Neural progenitor cell (in vitro differentiated cells): Measurements from ENCODE around the gene TLK1. TPM values are rescaled to one million over a fixed set of nuclear protein-coding genes. Genes with fewer than 3 reads are reported as not detected.

Experiments
- DNase-seq: peaks from one replicate; pipeline ENCODE4 v3.0.0-alpha.2; 2016; ENCODE audit warnings: low spot score
- H2AFZ ChIP-seq: fragments of 200-600 bp; sonication (generic); replicated peaks from 2 replicates; pipeline ENCODE4 v1.6.1; 2016; ENCODE audit warnings: antibody characterized with exemption
- H3F3A ChIP-seq: fragments of 200-600 bp; sonication (generic); 2 replicates; pipeline ENCODE4 v1.6.1; 2016; ENCODE audit warnings: antibody characterized with exemption, low read depth
- H3K27ac ChIP-seq: fragments of 200-600 bp; sonication (generic); 2 replicates; pipeline ENCODE4 v1.5.1; 2016; ENCODE audit warnings: mild to moderate bottlenecking
- H3K27me3 ChIP-seq: fragments of 200-600 bp; sonication (generic); 2 replicates; pipeline ENCODE4 v1.6.1; 2016; ENCODE audit warnings: mild to moderate bottlenecking, moderate library complexity
- H3K36me3 ChIP-seq: fragments of 200-600 bp; sonication (generic); 2 replicates; pipeline ENCODE4 v1.5.1; 2016
- H3K4me1 ChIP-seq: fragments of 200-600 bp; sonication (generic); 2 replicates; pipeline ENCODE4 v1.6.1; 2016; ENCODE audit warnings: mixed run types
- H3K4me2 ChIP-seq: fragments of 200-600 bp; sonication (generic); 2 replicates; pipeline ENCODE4 v1.6.1; 2016
- H3K4me3 ChIP-seq: fragments of 200-600 bp; sonication (generic); 2 replicates; pipeline ENCODE4 v1.5.1; 2016
- H3K79me2 ChIP-seq: fragments of 200-600 bp; sonication (generic); 2 replicates; pipeline ENCODE4 v1.6.1; 2016; ENCODE audit warnings: low read depth
- H3K9ac ChIP-seq: fragments of 200-600 bp; sonication (generic); 2 replicates; pipeline ENCODE4 v1.6.1; 2016
- H3K9me3 ChIP-seq: fragments of 200-600 bp; sonication (generic); 2 replicates; pipeline ENCODE4 v1.5.1; 2016; ENCODE audit warnings: low read depth
- H4K20me1 ChIP-seq: fragments of 200-600 bp; sonication (generic); 2 replicates; pipeline ENCODE4 v1.6.1; 2016; ENCODE audit warnings: low read depth
- H3K27ac Mint-ChIP-seq: 3 replicates; pipeline ENCODE4 v1.8.0; 2021; ENCODE audit warnings: mixed read lengths
- H3K27me3 Mint-ChIP-seq: 2 replicates; pipeline ENCODE4 v1.8.0; 2022; ENCODE audit warnings: low read depth, mild to moderate bottlenecking, inconsistent platforms, moderate library complexity, mixed read lengths; ENCODE audit not compliant: insufficient read depth
- H3K36me3 Mint-ChIP-seq: 3 replicates; pipeline ENCODE4 v1.8.0; 2021; ENCODE audit warnings: mixed read lengths
- H3K4me1 Mint-ChIP-seq: 3 replicates; pipeline ENCODE4 v1.8.0; 2021; ENCODE audit warnings: mixed read lengths
- H3K4me3 Mint-ChIP-seq: 3 replicates; pipeline ENCODE4 v1.8.0; 2021; ENCODE audit warnings: mild to moderate bottlenecking, moderate library complexity, mixed read lengths
- H3K9me3 Mint-ChIP-seq: 3 replicates; pipeline ENCODE4 v1.8.0; 2020; ENCODE audit warnings: mixed read lengths
- CTCF ChIP-seq: fragments of 200-600 bp; sonication (generic); IDR thresholded peaks from 2 replicates; pipeline ENCODE4 v1.5.1; 2017; ENCODE audit warnings: antibody characterized with exemption, mild to moderate bottlenecking
- EZH2 ChIP-seq: fragments of 200-600 bp; sonication (generic); IDR thresholded peaks from 2 replicates; pipeline ENCODE4 v1.6.1; 2017; ENCODE audit warnings: antibody characterized with exemption, mild to moderate bottlenecking, moderate library complexity
- EZH2phosphoT487 ChIP-seq: fragments of 200-600 bp; sonication (generic); IDR thresholded peaks from 2 replicates; pipeline ENCODE4 v1.6.1; 2017; ENCODE audit warnings: antibody characterized with exemption
- total RNA-seq: library from RNA; depleted of rRNA; stranded (reverse); fragments of >200 nt; gene quantifications from 2 replicates; pipeline ENCODE4 v1.2.3, GENCODE V29; 2015; ENCODE audit warnings: low replicate concordance

TLK1 gene
- total RNA-seq, 1 donor from 2014 or later = 31.1 TPM

GRCh38 chr2:171004363-171004762 lies 156.3 kb downstream of the TLK1 start:
- Mint-ChIP-seq H3K4me3 (no peak overlapping the region), H3K27me3 (no peaks in the 10 kb centered on the region), H3K27ac (no peak overlapping the region), H3K4me1 (no peaks in the 10 kb centered on the region), H3K36me3 (peaks cover 48% of the 10 kb centered on the region), H3K9me3 (no peaks in the 10 kb centered on the region)
- no peak overlapping the region for H3K27ac ChIP-seq
- no peak overlapping the region for H3K4me2 ChIP-seq
- peaks cover 31% of the 10 kb centered on the region for H3K36me3 ChIP-seq
- H3K4me3 ChIP-seq = no peak overlapping the region
- no peaks in the 10 kb centered on the region for H3K4me1 ChIP-seq
- TF ChIP-seq EZH2 (no peak), EZH2phosphoT487 (no peak), CTCF (no peak)
- no peak overlapping the region for H3K9ac ChIP-seq
- no peak overlapping the region for H2AFZ ChIP-seq
- no peaks in the 10 kb centered on the region for H3K9me3 ChIP-seq
- H3F3A ChIP-seq = peaks cover 5% of the 10 kb centered on the region
- no peaks in the 10 kb centered on the region for H4K20me1 ChIP-seq
- H3K79me2 ChIP-seq = no peaks in the 10 kb centered on the region
- no peak for DNase-seq
- no peaks in the 10 kb centered on the region for H3K27me3 ChIP-seq

- no peak overlapping the region for H3K4me2 ChIP-seq
- DNase-seq = no peak
- Mint-ChIP-seq H3K9me3 (no peaks in the 10 kb centered on the region), H3K27me3 (peaks cover 3% of the 10 kb centered on the region), H3K4me1 (no peaks in the 10 kb centered on the region), H3K4me3 (no peak overlapping the region), H3K36me3 (peaks cover 35% of the 10 kb centered on the region), H3K27ac (no peak overlapping the region)
- H3K4me1 ChIP-seq = peaks cover 7% of the 10 kb centered on the region
- H3K4me3 ChIP-seq = no peak overlapping the region
- no peak for TF ChIP-seq CTCF
- no peak for TF ChIP-seq EZH2phosphoT487
- no peak for TF ChIP-seq EZH2
- no peaks in the 10 kb centered on the region for H4K20me1 ChIP-seq
- H3F3A ChIP-seq = peaks cover 5% of the 10 kb centered on the region
- H3K27me3 ChIP-seq = no peaks in the 10 kb centered on the region
- H3K9ac ChIP-seq = no peak overlapping the region
- no peaks in the 10 kb centered on the region for H3K9me3 ChIP-seq
- no peak overlapping the region for H3K27ac ChIP-seq
- no peak overlapping the region for H2AFZ ChIP-seq
- H3K36me3 ChIP-seq = peaks cover 19% of the 10 kb centered on the region
- H3K79me2 ChIP-seq = peaks cover 3% of the 10 kb centered on the region
Observed at GRCh38 chr2:170999654-171000053, 161.0 kb downstream of the TLK1 start.

GRCh38 chr2:170997893-170998597 lies 162.6 kb downstream of the TLK1 start:
- Mint-ChIP-seq H3K27me3 (peaks cover 3% of the 10 kb centered on the region), H3K9me3 (no peaks in the 10 kb centered on the region), H3K27ac (no peak overlapping the region), H3K4me1 (no peaks in the 10 kb centered on the region), H3K4me3 (no peak overlapping the region), H3K36me3 (peaks cover 32% of the 10 kb centered on the region)
- TF ChIP-seq EZH2phosphoT487 (no peak), CTCF (no peak), EZH2 (no peak)
- no peak for DNase-seq
- Histone ChIP-seq H2AFZ (no peak overlapping the region), H3K36me3 (peaks cover 7% of the 10 kb centered on the region), H3K9me3 (no peaks in the 10 kb centered on the region), H3K4me3 (no peak overlapping the region), H4K20me1 (no peaks in the 10 kb centered on the region), H3K27me3 (no peaks in the 10 kb centered on the region), H3K9ac (no peak overlapping the region), H3K4me2 (no peak overlapping the region), H3K4me1 (peaks cover 7% of the 10 kb centered on the region), H3K27ac (no peak overlapping the region), H3K79me2 (peaks cover 3% of the 10 kb centered on the region), H3F3A (peaks cover 5% of the 10 kb centered on the region)
